HG03439 (cell line): ENCODE measurements around the gene FCSK.
"Not testable (repeated sequence)": the region's sequence is repeated elsewhere in the genome, so short reads cannot be mapped to it uniquely, and the experiment has no call there.

Experiments
- ATAC-seq: cut with Tn5 transposase; IDR thresholded peaks from one replicate; pipeline ENCODE4 v1.9.1; 2021; ENCODE audit warnings: mild to moderate bottlenecking, moderate library complexity; ENCODE audit not compliant: unreplicated experiment

The FCSK gene

GRCh38 chr16:70430667-70431536, 23.5 kb upstream of the FCSK start:
- ATAC-seq: peak; percentile 39

GRCh38 chr16:70432356-70432722, 22.1 kb upstream of the FCSK start:
- no peak for ATAC-seq

GRCh38 chr16:70432723-70433457, 21.5 kb upstream of the FCSK start:
- no peak for ATAC-seq

GRCh38 chr16:70433458-70434103, 20.8 kb upstream of the FCSK start:
- no peak for ATAC-seq

GRCh38 chr16:70434484-70435260, 19.7 kb upstream of the FCSK start:
- no peak for ATAC-seq

GRCh38 chr16:70437017-70437581, 17.3 kb upstream of the FCSK start:
- ATAC-seq: no peak

GRCh38 chr16:70437582-70438557, 16.5 kb upstream of the FCSK start:
- no peak for ATAC-seq

- ATAC-seq: no peak
Measured at GRCh38 chr16:70438585-70438968, 15.8 kb upstream of the FCSK start.

GRCh38 chr16:70438969-70439862, 15.2 kb upstream of the FCSK start, which contains the start of gene ST3GAL2:
TSS of gene ST3GAL2 (minus strand) at chr16:70439100. CDS start at chr16:70398530, 40,570 bp downstream.
- peak; percentile 87 for ATAC-seq

- ATAC-seq: no peak
Measured at GRCh38 chr16:70440009-70440692, 14.2 kb upstream of the FCSK start.

GRCh38 chr16:70441406-70441990, 12.9 kb upstream of the FCSK start:
- no peak for ATAC-seq

- ATAC-seq: no peak
Measured at GRCh38 chr16:70442344-70442743, 12.1 kb upstream of the FCSK start.

- no peak for ATAC-seq
Measured at GRCh38 chr16:70444249-70445063, 9.9 kb upstream of the FCSK start.

- ATAC-seq: no peak
Measured at GRCh38 chr16:70448075-70448474, 6.3 kb upstream of the FCSK start.

GRCh38 chr16:70450142-70451003, 4.0 kb upstream of the FCSK start:
- ATAC-seq: not testable (repeated sequence)

- ATAC-seq: not testable (repeated sequence)
Measured at GRCh38 chr16:70451004-70451340, 3.4 kb upstream of the FCSK start.
